Upper lobe of left lung (tissue), 6 donors: ENCODE measurements around the gene GADL1. TPM values are rescaled to one million over a fixed set of nuclear protein-coding genes. Genes with fewer than 3 reads are reported as not detected.

Source experiments
- ATAC-seq, 2 donors: fragments of 200-7000 bp; cut with Tn5 transposase; one replicate each; pipeline ENCODE4 v1.9.1; 2022; ENCODE audit warnings: mild to moderate bottlenecking in 2 of 2, moderate library complexity in 2 of 2; ENCODE audit not compliant: low FRiP score in 2 of 2
- DNase-seq, 2 donors: peaks; one replicate each; pipeline ENCODE4 v3.0.0-alpha.2; 2019 to 2020
- H3K27ac ChIP-seq, 4 donors: fragments of 200-600 bp; sonication (generic); one replicate each; pipeline ENCODE4 v1.5.1; 2016 to 2019
- H3K27me3 ChIP-seq, 4 donors: fragments of 200-600 bp; sonication (generic); one replicate each; pipeline ENCODE4 v1.5.1; 2017 to 2019
- H3K36me3 ChIP-seq, 4 donors: fragments of 200-600 bp; sonication (generic); one replicate each; pipeline ENCODE4 v1.5.1; 2016 to 2019
- H3K4me1 ChIP-seq, 4 donors: fragments of 200-600 bp; sonication (generic); one replicate each; pipeline ENCODE4 v1.5.1; 2018 to 2019
- H3K4me3 ChIP-seq, 4 donors: fragments of 200-600 bp; sonication (generic); one replicate each; pipeline ENCODE4 v1.5.1; 2017 to 2019; ENCODE audit warnings: mild to moderate bottlenecking in 2 of 4, moderate library complexity in 1 of 4
- H3K9me3 ChIP-seq, 4 donors: fragments of 200-600 bp; sonication (generic); one replicate each; pipeline ENCODE4 v1.5.1; 2018 to 2019
- EP300 ChIP-seq, 4 donors: sonication (generic); formaldehyde crosslinking; IDR thresholded peaks; one replicate each; pipeline ENCODE4 v1.5.1; 2017; ENCODE audit warnings: antibody characterized with exemption in 4 of 4, control low read depth in 2 of 4
- POLR2A ChIP-seq, 4 donors: fragments of 450-650 bp; IDR thresholded peaks; one replicate each; pipeline ENCODE4 v1.5.1; 2016 to 2017; ENCODE audit warnings: antibody characterized with exemption in 4 of 4, mild to moderate bottlenecking in 2 of 4
- POLR2AphosphoS5 ChIP-seq, 2 donors: sonication (generic); formaldehyde crosslinking; IDR thresholded peaks; one replicate each; pipeline ENCODE4 v1.5.1; 2017; ENCODE audit warnings: antibody characterized with exemption in 2 of 2
- WGBS, 2 donors: methylation state at CpG; one replicate each; pipeline ENCODE4 v1.1.5; 2017 to 2018; 5-methylcytosine and 5-hydroxymethylcytosine counted together
- total RNA-seq, 6 donors: library from RNA; depleted of rRNA in 4 of 6; stranded (reverse); fragments of >200 nt in 4 of 6; gene quantifications; one replicate each; pipeline versions ENCODE4 v1.1.0 to v1.2.1, GENCODE V29; 2016 to 2021
- TF ChIP-seq, protein P1 (sequence below), 6 experiments: fragments of 450-650 bp in 4 of 6; fragments of 200-600 bp in 2 of 6; sonication (generic) in 2 of 6; IDR thresholded peaks; one replicate each; pipeline ENCODE4 v1.5.1; 2016 to 2019; ENCODE audit warnings: antibody characterized with exemption in 6 of 6
- donor health status: DM: no; HTN: no; CAD: no; lungs with moderate emphysema.
- donor health status: DM: no; HTN: yes; CAD: no; lungs with severe emphysema.

The GADL1 gene
- total RNA-seq, 6 donors from 2014 or later, result 0.07 TPM; not detected in 5

DNA sequence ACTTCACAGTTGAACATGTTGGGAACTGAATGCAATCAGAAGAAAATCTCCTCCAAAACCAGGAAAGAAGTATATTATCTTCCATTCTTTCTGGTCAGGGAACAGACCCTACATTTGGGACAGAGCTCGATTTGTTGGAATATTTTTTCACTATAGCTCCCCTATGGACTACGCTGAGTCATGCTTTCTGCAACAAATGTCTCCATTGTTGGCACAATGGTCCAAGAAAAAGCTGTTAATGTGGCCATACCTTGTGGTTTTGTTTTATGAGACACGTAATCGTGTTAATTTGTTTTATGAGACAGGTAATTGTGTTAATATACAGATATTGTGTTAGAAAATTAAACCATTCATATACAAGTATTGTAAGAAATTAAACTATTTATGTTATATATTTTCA lies 186.6 kb downstream of the GADL1 start:
- peaks cover 0 to 5% (median 0%) of the 10 kb centered on the region in 4 donors for H3K9me3 ChIP-seq
- no peak for ATAC-seq
- no peak overlapping the region for H3K4me3 ChIP-seq
- no peaks in the 10 kb centered on the region for H3K36me3 ChIP-seq
- H3K27ac ChIP-seq, result no peak overlapping the region
- TF ChIP-seq POLR2A (IDR thresholded peaks at IDR 0.05) (no peak), EP300 (IDR thresholded peaks at IDR 0.05) (no peak), POLR2AphosphoS5 (IDR thresholded peaks at IDR 0.05) (no peak)
- TF ChIP-seq, protein P1, sequence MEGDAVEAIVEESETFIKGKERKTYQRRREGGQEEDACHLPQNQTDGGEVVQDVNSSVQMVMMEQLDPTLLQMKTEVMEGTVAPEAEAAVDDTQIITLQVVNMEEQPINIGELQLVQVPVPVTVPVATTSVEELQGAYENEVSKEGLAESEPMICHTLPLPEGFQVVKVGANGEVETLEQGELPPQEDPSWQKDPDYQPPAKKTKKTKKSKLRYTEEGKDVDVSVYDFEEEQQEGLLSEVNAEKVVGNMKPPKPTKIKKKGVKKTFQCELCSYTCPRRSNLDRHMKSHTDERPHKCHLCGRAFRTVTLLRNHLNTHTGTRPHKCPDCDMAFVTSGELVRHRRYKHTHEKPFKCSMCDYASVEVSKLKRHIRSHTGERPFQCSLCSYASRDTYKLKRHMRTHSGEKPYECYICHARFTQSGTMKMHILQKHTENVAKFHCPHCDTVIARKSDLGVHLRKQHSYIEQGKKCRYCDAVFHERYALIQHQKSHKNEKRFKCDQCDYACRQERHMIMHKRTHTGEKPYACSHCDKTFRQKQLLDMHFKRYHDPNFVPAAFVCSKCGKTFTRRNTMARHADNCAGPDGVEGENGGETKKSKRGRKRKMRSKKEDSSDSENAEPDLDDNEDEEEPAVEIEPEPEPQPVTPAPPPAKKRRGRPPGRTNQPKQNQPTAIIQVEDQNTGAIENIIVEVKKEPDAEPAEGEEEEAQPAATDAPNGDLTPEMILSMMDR (IDR thresholded peaks at IDR 0.05), result no peak
- WGBS, 2 donors, result 96 to 97% methylated on average over 4 of the region's 4 CpGs
- H3K4me1 ChIP-seq, result no peaks in the 10 kb centered on the region
- no peak for DNase-seq
- no peaks in the 10 kb centered on the region for H3K27me3 ChIP-seq

DNA sequence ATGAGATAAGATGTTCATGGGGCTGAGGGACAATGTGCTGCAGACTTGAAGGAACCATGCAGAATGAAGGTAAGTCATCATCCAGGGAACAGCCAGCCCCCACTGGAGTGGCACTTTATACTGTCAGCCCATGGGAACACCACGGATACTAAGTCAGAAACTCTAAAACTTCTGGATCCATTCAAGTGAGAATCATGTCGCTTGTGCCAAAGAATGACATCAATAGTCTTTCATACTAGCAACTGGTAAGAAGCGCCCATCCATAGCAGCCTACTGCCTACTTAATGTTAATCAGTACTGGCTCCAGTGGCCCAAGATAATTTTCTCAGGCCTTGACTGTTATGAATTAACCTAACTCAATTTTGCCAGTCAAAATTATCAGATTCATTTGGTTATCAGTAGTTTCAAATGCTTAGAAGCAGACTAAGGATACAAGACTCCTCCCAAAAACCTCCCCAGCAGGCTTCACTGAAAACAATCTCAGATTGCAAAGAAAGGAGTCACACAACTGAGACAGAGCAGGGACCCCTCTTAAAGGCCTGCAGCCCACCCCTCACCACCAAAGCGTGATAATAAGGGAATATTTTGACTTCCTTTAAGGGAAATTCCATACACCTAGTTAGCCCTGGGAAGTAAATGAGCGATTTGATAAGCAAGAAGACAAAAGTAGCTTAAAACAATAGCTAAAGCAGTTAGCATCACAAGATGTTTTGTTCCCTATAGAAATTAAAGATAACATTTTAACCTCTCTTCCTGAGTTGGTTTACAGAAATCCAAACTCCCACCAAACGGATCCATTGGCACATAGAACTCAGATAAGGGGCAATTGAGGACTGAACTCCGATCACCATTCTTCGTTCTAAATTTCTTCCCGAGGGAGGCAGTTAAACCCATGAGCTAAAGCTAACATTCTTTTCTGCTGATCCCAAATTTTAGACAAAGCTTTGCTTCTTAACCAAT lies 189.2 kb downstream of the GADL1 start:
- ATAC-seq (peak in 1 of 2 donors; percentile 24), DNase-seq (no peak)
- Histone ChIP-seq H3K9me3 (peaks cover 0 to 5% (median 0%) of the 10 kb centered on the region in 4 donors), H3K4me3 (no peak overlapping the region), H3K27ac (no peak overlapping the region), H3K4me1 (no peaks in the 10 kb centered on the region), H3K36me3 (no peaks in the 10 kb centered on the region), H3K27me3 (no peaks in the 10 kb centered on the region)
- TF ChIP-seq POLR2AphosphoS5 (IDR thresholded peaks at IDR 0.05), result no peak
- TF ChIP-seq, protein P1 (IDR thresholded peaks at IDR 0.05), result no peak
- no peak for TF ChIP-seq POLR2A (IDR thresholded peaks at IDR 0.05)
- no peak for TF ChIP-seq EP300 (IDR thresholded peaks at IDR 0.05)
- 73 to 74% methylated on average over 9 of the region's 9 CpGs for WGBS, 2 donors

DNA sequence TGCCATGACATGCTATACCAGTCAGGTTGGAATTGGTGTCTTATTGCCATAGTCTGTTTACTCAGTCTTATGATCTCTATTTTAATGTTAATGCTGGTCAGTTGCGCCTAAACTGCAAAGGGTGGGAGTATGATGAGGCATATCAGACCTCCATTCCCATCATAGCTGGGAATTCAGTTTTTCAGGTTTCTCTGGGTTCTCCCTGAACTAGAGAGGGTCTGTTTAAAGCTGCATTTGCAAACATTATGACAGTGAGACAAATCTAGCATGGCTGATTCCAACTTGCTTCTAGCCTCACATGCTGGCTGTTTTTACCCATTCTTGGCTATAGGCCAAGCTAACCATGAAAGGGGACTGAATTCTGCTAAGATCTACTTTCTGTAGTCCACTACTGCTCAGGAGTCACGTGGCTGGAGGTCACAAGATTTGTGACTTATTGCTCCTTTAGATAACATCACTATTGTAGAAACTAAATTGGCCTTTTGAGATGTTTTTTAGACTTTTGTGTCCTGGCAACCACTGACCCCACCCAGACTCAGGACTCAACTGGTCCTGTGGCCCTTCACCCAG lies 191.5 kb downstream of the GADL1 start:
- 91 to 94% methylated on average over 2 of the region's 2 CpGs for WGBS, 2 donors
- DNase-seq, result no peak
- Histone ChIP-seq H3K27me3 (no peaks in the 10 kb centered on the region), H3K9me3 (peaks cover 0 to 5% (median 0%) of the 10 kb centered on the region in 4 donors), H3K36me3 (peaks cover 0 to 10% (median 0%) of the 10 kb centered on the region in 4 donors), H3K27ac (no peak overlapping the region), H3K4me3 (no peak overlapping the region), H3K4me1 (no peaks in the 10 kb centered on the region)
- TF ChIP-seq POLR2A (IDR thresholded peaks at IDR 0.05), result no peak
- TF ChIP-seq, protein P1 (IDR thresholded peaks at IDR 0.05), result no peak
- TF ChIP-seq POLR2AphosphoS5 (IDR thresholded peaks at IDR 0.05), result no peak
- no peak for TF ChIP-seq EP300 (IDR thresholded peaks at IDR 0.05)
- no peak for ATAC-seq

DNA sequence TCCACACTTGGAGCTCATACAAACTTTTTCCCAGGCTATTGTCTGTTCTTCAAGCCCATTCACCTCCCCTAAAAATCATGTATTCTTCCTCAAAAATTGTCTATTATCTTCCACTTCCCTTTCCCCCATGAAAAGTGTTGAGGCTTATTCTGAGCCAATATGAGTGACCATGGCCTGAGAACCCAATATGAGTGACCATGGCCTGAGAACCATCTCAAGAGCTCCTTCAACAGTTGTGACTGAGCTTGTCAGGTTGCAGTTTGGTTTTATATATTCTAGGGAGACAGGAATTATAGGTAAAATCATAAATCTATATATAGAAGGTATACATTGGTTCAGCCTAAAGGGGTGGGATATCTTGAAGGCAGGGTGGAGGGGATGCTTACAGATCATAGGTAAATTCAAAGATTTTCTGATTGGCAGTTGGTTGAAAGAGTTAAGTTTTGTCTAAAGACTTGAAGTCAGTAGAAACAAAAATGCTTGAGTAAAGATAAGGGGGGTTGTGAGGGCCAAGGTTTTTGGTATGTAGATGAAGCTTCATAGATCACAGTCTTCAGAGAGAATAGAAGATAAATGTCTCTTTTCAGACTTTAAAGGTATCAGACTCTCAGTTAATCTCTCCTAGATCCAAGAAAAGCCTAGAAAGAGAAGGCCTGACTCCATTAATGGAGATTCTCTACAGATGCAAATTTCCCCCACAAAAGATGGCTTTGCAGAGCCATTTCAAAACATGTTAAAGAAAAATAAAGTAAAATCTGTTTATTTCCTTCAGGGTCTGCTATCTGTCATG lies 192.2 kb downstream of the GADL1 start:
- ATAC-seq, result no peak
- Histone ChIP-seq H3K27me3 (no peaks in the 10 kb centered on the region), H3K4me1 (no peaks in the 10 kb centered on the region), H3K36me3 (peaks cover 0 to 10% (median 0%) of the 10 kb centered on the region in 4 donors), H3K27ac (no peak overlapping the region), H3K4me3 (no peak overlapping the region), H3K9me3 (peaks cover 0 to 5% (median 0%) of the 10 kb centered on the region in 4 donors)
- TF ChIP-seq POLR2A (IDR thresholded peaks at IDR 0.05), result no peak
- DNase-seq, result no peak
